ENCODE data around the gene CHAF1A.
A peak's percentile ranks its signal among the peaks of the same experiment; 100 is the strongest.

CHAF1A gene

DNA sequence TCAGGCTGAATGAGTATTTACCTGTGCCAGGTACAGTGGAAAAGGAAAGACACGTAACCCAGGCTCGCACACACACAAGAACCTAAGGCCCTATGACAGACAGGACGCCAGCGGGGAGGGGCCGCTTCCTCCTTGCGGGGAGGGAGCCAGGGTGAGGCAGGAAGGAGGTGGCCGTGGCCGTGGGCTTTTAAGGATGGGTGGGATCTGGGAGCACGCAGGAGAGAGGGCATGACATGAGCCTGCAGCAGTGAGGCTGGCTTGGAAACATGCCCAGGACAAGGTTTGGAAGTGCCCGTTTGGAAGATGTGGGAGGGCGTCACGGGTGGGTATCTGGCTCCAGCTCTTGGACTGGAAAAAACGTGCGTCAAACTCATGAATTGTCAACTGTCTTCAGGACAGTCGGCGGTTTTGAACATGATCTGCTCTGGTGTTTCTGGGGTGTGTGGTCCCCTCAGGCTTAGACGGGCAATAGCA, 22.1 kb upstream of the CHAF1A start:
- DNase-seq: no peak

DNA sequence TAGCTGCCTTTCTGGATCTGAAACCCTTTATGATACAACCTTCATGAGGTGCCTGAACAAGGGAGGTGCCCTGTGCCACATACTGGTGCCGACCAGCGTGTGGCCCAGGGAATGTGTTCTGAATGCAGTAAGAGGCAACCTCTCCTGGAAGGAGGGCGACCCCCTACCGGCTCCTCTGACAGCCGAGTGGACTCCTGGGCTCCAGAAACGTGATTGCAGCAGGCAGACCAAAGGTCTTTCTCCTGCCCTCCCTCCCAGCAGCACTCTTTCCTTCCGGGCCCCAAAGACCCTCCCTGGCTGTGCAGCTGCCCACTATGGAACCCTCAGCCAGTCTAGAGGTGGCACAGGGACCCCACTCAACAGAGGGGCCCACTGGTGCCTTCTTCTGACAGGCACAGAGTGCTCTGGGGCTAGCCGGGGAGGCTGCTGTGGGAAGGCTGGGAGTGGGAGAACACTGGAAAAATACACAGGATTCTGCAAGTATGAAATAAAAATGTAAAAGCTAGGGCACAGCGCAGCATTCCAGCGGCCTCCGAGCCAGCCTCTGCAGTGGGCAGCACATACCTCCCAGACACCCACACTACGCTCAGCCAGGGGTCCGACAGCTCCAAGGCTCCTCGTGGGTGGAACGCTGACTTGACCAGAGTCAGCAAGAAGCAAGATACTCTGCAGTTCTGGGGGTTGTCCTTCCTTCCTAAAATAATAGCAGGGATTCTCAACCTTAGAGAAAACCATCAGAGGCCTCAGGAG, 17.0 kb upstream of the CHAF1A start:
- DNase-seq: no peak

DNA sequence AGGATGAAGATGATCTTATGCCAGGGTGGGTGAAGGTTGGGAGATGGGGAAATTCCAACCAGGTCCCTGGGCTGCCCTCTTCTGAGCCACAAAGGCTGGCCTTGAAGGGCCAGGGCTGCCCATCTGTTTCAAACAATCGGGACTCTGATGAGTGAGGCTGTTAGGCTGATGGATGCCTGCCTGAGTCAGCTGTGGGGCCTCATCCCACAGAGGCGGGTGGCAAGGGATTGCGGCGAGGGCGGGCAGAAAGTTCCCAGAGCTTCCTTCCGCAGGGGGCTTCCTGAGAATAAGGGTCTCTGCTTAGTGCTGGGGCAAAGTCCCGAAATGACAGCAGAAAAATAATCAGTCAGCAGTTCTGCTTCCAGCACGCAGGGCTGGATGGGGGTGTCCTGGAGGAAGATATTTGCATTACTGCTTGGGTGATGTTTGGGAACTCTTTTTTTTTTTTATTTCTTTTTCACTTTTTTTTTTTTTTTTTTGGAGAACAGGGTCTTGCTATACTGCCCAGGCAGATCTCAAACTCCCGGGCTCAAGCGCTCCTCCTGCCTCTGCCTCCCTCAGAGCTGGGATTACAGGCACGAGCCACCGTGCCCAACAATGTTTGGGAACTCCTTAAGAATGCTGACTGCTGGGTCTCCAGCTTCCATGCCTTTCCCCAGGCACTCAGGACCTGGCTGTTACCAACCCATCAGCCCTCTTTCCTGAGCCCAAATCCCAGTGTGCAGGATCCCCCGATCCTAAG, 16.2 kb upstream of the CHAF1A start:
- peak in 11 of 14 donors; percentile 19 to 68 (median 52) for DNase-seq

DNA sequence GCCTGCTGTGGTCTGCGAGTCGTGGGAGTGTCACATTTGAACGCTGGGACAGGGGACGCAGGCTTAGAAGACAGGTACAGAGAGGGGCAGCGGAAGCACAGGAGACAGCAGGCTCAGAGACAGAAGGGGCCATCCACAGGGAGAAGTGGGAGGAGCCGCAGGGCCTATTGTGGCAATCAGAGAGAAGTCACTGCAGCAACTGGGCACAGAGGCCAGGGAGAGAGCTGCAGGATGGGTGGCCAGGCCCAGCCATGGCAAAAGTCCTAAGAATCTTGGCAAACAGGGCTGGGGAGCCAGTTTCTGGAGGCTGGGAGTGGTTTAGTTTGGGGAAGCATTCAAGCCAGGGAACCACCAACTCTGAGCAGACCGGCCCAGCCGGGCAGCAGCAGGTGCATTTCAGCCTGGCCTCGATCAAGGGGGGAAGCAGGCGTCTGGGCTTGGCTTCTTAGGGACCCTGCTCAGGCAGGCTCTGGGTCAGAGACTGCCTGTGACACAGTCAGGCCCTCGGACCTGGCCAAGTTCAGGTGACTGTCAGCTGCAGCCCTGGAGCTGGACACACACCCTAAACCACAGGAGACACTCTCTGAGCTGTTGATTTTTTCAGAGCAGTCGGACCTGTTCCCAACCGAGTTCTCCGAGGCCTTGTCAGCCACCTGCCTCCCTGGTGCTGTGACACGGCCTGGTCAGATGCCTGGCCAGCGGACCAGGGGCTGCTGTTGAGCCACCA, 13.9 kb upstream of the CHAF1A start:
- peak in 9 of 14 donors; percentile 9 to 67 (median 37) for DNase-seq

DNA sequence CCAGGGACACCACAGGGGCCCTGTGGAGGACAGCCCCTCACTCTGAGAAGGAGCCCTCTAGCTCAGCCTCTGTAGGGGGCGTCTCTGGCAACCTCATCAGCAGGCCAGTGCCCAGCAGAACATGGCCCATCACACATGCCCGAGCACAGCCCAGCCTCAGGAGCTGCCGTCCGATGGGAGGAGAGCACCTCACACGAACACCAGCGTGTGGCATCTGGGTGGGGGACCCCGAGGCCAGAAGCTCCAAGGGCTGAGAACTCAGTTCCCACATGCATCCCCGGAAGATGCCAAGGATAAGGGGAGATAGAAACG, 13.4 kb upstream of the CHAF1A start:
- DNase-seq: no peak

DNA sequence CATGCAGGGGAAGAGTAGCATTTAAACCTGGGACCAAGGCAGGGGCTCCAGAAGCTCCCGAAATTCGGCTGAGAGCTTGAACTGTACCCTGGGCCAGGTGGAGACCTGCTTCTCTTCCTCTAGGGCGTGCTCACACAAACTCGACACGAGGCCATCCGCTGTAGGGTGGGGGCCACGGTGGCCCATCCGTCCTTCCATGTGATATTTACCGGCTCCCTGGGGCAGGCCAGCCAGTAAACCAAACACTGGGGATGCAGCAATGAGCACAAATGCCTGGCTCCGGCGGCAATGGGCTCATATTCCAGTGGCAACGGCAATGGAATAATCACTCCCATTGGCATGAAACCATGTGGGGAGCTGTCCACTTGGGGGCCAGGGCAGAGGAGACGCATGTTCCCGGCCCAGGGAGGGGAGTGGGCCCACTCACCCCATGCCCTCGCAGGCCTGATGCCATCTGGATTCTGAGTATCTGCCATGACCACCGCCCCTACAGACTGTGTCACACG, 12.9 kb upstream of the CHAF1A start:
- no peak for DNase-seq

DNA sequence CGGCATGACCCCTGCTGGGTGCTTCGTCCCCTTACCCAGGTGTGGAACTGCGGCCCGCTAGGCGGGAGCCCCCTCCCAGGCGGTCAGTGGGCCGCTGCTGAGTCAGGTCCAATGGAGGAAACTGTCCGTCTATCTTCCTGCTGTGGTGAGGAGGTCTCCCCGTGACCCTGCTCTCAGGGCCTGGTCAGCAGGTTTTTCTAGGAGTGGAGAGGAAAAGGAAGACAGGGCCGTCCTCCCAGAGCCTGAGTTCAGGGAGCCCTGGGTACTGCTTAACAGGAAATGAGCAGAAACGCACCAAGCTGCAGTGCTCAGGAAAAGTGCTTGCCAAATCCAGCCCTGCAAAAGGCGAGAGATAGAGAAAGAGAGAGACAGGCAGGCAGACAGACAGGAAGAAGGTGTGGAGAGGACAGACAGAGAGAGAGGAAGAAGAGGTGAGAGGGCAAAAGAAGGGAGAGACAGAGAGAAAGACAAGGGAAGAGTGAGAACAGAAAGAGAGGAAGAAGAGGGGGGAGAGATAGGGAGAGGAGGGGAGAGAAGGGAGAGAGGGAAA, 12.3 kb upstream of the CHAF1A start:
- DNase-seq: peak in 3 of 14 donors; percentile 13 to 30 (median 26)

DNA sequence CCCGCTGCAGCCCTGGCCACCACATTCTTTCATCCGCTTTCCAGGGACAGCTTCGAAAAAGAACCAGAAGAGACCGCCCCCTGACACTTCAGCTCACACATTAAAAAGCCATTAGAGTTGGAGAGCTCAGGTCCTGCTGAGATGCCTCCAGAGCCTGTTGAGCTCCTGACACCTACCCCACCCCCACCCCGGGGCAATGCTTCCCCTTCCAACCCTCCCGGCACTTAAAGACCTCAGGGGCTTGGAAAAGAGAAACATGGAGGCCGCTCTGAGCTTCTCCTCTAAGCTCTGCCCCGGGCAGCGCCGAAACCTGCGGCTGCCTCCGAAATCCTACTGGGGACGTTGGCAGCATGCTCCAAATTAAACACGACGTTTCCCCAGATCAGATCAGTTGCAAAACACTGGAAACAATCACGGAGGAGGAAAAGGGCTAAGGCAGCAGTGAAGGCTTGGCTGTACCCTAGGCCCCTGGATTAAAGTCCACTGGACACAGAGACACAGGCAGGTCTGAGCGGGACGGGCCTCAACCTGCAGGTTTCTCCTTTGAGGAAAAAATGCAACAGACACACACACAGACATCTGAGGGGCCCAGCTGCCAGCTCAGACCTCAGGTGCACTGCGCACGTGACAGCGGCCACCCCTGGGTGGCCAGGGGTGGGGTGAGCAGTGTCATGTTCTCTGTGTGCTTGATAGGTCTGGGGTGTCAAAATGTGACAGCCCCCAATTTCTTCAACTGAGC, 11.7 kb upstream of the CHAF1A start:
- peak in 1 of 14 donors; percentile 12 for DNase-seq

DNA sequence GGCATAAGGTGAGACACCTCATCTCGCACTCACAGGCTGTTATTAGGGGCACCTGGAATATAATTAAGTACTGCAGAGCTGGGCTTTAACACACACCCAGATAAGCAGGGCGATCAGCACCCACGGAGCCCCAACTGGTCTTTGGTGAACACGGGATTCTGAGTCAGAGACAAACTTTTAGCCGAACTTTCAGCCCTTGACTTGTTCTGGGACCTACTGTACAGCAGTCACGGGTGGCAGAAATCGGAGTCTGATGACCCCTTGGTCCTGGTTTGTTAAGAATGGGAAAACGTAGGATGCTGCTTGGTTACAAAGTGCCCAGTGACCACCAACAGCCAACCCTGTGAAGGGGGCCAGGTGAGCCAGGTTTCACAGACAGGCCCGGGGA, 11.1 kb upstream of the CHAF1A start:
- DNase-seq: no peak

DNA sequence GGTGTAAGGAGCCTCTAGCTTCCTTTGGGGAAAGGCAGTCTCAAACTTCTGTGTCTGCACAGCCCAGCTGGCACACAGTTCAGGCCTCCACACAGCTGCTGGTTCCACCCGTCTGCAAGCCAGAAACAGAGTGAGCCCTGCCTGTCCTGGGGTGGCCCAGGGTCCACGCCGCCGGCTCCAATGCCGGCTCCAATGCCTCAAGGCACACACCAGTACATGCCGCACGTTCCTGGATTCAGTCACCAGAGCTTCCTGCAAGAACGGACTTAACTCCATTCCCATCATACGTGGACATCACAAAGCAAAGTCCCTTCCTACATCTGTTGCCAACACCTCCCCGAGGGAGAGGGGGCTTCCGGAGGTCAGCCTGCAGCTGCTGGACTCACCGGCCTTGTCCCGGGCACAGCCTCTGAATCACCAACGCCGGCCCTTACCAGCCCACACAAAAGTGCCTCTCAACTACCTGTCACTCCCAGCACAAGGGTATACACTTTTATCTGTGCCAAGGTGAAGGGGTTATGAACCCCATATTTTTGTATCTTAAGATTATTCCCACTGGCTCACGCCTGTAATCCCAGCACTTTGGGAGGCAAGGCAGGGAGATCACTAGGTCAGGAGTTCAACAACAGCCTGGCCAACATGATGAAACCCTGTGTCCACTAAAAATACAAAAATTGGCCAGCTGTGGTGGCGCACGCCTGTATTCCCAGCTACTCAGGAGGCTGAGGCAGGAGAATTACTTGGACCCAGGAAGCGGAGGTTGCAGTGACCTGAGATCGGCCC, 10.5 kb upstream of the CHAF1A start:
- DNase-seq: no peak

DNA sequence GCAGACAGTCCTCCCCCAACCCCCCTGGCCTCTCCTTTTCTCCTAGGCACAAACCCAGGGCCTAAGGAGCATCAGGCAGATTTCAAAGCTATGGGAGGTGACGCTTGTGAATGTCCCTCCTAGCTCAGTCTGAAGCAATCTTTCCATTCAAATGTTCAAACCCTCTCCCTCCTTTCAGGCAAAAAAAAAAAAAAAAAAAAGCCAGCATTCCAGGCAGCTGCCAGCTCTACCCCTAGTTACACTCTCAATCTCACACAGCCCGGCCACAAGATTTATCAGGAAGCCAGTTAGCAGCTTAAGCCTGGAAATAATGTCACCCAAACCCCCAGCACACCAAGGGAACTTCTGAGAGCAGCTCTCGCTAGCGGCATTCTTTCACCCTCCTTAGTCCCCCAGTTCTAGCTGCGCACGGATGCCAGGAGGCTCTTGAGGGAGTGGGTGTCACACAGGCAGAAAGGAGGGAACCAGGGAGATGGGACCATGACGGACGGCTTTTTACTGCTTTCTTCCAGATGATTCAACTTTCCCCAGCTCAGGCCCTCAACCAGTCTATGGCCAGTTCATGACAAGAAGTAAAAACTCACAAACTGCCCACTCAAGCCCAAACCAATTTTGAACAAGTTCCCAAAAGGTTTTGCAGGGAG, 8.4 kb upstream of the CHAF1A start:
- DNase-seq: peak in 3 of 14 donors; percentile 13 to 55 (median 19)

DNA sequence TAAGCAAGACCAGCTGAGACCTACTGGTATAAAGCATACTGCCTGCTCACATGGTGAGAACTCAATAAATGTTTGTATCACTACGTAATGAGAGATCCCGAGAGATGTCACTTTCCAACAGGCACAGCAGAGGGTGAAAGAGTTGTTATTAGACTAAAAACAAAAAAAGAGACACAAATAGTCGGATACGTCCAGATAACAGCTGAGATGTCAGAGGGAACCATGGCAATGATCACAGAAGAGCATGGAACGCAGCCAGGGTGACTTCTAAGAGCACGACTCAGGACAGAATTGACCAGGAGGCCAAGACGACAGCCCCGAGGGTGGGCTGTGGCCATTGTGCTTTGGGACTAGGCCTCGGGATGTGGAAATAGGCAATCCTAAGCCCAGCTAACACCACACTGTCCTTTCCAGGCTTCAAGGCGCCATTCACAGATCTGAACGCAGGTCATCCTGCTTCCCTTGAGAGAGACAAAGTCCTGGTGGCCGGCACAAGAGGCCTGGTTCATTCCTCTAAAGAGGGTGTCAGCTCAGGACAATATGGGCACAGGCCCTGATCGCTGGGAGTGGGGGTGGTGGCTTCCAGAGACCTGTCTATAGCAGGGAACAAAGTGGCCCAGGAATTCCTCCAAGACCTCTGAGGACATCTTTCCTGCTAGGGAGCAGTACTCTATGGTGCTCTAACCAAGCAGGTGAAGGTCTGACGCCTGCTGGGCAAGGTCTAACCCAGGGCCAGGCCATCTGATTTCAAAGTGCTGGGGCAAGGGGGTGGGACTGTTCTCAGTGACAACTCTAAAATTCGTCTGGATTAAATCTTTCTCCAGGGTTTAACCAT, 5.3 kb upstream of the CHAF1A start:
- no peak for DNase-seq

DNA sequence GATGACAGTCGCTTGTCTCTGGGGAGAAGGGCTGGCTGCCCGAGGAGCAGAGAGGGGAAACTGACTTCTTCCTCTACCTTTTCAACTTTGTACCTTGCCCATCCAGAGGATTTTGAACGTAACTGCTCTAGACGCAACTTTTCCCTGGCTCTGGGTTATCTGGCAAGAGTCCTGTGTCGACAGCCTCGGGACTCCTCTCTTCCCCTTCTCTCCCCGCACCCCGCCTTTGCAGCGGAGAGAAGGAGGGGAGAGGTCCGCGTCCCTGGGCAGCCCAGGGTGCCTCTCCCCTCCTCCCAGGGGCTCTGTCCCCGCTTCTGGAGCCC, 2.7 kb upstream of the CHAF1A start:
- peak in 3 of 14 donors; percentile 44 to 62 (median 62) for DNase-seq

DNA sequence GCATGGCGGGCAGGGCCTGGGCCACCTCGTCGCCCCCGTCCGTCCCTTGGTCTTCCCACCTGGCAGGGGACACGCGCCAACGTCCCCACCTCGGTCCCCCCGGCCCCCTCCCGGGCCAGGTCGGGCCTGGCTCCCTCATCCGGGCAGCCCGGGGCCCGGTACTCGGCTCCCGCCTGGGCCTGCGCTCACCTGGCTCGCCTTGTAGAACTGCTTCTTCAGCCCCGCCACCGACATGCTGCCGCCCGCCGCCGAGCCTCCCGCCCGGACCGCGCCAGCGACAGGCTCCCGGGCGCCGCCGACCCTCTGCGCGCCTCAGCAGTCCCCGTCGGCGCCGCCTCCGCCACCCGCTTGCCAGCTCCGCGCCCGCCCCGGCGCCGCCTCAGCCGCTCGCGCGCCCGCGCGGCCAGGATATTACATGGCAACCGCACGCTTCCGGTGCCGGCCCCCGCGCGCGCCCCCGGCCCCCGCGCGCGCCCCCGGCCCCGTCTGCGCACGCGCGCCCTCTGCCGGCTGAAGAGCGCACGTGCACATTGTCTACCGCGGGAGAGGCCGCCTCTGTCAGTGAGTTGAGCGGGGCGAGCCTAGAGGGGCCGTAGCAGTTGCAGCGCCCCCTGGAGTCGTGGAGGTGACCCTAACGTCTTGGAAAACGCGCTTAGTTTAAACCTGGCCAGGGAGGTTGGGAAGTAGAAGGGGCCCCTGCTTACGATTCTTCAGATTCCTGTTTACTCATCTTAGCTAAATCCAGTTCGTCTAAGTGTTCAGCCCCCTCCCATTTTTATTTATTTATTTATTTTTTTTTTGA, 2.1 kb upstream of the CHAF1A start, which contains the start of gene SH3GL1:
Gene SH3GL1, minus strand, starts transcription at position 413 of the 802 bp plus-strand sequence. Its CDS starts 179 bp downstream, at position 234.
- peak; percentile 35 to 96 (median 86) for DNase-seq

DNA sequence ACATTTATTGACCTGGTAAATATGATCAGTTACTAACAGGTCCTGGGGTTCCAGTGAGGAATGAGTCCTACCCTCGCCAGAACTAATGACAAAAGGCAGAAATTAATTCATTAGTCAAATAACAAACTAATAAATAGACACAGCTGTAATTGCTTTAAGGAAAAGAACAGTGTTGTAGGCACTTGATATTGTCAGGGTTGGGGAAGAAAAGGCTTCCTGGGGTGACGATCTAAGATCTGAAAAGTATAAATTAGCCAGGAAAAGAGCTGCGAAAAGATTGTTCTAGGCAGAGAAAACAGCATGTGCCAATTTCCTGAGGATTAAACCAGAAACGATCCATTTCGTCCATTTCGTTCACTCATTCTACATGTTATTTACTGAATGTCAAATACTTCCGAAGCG, 670 bp upstream of the CHAF1A start:
- no peak for DNase-seq

DNA sequence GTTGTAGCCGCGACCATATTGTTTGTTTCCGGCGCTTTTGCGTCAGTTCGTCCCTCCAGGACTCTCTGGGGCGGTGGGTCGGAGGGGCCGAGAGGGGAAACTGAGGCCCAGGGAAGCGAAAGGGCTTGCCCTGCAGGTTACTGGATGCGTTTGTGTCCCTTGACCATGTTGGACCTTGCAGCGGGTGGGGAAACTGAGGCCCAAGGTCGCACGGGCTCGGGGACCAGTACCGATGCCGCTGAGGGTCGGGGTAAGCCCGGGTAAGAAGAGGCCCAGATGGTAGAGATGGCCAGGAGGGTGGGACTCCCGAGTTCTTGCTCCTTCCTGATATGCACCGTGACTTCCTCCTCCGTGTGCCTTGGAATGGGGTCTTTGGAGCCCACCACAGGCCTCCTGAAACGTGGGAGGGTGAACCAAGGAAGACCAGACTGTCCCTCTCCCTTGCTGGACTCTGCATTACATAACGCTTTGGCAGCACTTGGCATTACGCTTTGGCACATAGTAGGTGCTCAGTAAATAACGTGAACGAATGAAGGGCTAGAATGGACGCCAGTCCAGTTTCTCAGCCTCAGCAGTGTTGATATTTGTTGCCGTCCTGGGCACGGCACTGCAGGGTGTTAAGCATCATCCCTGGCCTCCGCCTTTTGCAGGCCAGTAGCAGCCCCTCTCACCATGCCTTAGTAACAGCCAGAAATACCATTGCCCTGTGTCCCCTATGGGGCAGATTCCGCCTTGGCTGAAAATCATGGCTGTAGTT, 743 bp downstream of the CHAF1A start:
- no peak for DNase-seq

DNA sequence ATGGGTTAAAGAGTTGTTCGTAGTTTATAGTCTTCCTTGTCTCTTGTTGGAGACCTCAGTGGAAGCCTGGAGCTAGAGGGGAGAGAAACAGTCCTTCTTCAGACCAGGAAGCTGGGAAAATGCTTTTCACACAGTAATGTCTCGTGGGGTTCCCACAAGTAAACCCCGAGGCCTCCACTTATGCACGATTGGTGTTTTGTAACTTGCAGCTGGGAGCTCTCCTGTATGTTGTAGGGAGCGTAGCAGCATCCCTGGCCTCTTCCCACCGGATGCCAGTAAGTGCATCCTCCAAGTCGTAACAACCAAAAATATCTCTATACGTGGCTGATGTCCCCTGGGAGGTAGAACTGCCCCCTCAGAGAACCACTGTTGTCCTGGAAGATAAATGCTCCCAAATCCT, 3.5 kb downstream of the CHAF1A start:
- no peak for DNase-seq

DNA sequence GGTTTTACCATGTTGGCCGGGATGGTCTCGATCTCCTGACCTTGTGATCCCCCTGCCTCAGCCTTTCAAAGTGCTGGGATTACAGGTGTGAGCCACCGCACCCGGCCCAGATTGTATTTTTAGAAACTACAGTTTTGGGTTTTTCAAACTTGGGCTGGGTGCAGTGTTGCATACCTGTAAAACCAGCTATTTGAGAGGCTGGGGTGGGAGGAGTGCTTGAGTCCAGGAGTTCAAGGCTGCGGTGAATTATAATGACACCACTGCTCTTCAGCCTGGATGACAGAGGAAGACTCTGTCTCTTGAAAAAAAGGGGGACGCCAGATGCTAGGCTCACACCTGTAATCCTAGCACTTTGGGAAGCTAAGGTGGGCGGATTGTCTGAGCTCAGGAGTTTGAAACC, 4.2 kb downstream of the CHAF1A start:
- no peak for DNase-seq
